Fibroblast of skin of back (primary cell): ENCODE measurements around the gene KDM3A.

Experiments
- DNase-seq: peaks from one replicate; pipeline ENCODE4 v3.0.0-alpha.2; 2013

Gene KDM3A

DNA sequence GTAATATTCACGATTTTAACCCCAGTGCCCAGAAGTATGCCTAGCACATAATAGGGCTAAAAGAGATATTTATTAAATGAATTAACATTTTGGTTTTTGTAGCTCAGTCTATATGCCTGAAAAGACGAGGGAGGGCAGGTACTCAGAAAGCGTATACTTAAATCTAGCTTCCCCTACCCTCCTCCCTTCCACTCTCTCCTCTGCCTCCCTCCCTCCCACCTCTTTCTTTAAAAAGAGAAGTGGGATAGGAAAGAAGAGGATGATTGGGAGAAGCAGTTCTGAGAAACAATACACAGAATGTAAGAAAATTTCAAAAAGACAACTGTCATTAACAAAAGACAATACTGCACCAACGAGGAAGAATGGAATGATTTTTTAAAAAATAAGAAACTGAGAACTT is 82.3 kb downstream of the KDM3A start:
- no peak for DNase-seq

GRCh38 chr2:86525421-86526340 is 84.5 kb downstream of the KDM3A start:
- no peak for DNase-seq

DNA sequence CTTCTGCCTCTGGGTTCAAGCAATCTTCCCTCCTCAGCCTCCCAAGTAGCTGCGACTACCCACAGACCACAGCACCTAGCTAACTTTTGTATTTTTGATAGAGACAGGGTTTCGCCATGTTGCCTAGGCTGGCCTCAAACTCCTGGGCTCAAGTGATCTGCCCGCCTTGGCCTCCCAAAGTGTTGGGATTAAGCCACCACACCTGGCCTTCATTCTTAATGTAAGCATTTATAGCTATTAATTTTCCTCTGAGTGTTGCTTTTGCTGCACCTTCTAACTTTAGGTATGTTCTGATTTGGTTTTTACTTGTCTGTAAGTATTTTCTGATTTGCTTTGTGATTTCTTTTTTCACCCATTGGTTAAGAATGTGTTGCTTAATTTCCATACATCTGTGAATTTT is 92.4 kb downstream of the KDM3A start:
- DNase-seq = no peak

DNA sequence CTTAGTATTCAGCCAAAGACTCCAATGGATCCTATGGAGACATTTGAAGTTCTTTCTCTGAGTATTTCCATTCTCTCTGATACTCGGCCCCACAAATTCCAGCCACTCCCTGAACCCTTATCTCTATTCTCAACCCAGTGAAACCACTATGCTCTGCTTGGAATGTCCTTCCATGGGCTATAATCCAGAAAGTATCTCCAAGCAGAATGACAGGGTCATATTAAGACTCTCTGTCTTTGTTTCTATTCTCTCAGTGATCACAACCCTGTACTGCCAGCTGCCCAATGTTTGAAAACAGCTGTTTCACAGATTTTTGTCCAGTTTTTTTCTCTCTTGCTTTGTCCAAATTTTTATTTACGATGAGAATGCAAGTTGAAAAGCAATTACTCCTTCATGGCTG is 100.2 kb downstream of the KDM3A start:
- DNase-seq = no peak
